RWPE1 (cell line): Measurements from ENCODE around the gene PRSS21.

Experiments used
- CTCF ChIA-PET: fragments of 350-600 bp; sonication (Branson Sonifier 250); formaldehyde crosslinking; extraction: SDS; loops from one replicate; lab custom pipeline; 2021; lab: Yijun Ruan, JAX
- POLR2A ChIA-PET: fragments of 400-600 bp; formaldehyde crosslinking; extraction: SDS; loops from one replicate; lab custom pipeline; 2020; ENCODE audit warnings: antibody characterized with exemption; ENCODE audit not compliant: low non-redundant PET; lab: Yijun Ruan, JAX
- DNase-seq: peaks from one replicate; pipeline ENCODE4 v3.0.0; 2012; ENCODE audit warnings: low spot score
- H3K27ac ChIP-seq: fragments of 450-650 bp; 2 replicates; pipeline ENCODE4 v1.5.1; 2017
- CTCF ChIP-seq: fragments of 450-650 bp; conservative IDR thresholded peaks from 2 replicates; pipeline ENCODE4 v1.5.1; 2017; ENCODE audit warnings: low read depth, mild to moderate bottlenecking

Gene PRSS21

GRCh38 chr16:2867987-2868789, 51.2 kb downstream of the PRSS21 start:
- CTCF ChIA-PET: interaction anchor here (0.5 to 1.7 kb wide), 23 partner anchors 10 to 1361 kb away, joined by 3 to 19 read pairs (median 4); partner anchors contain the start of genes FLYWCH2, PRSS22 and ZG16B
- peak; percentile 96 for TF ChIP-seq CTCF
- POLR2A ChIA-PET: interaction anchor here (0.6 to 0.9 kb wide), 3 partner anchors 32 to 127 kb away, joined by 3 to 8 read pairs (median 3); no protein-coding TSS in a partner anchor
- DNase-seq: peak; percentile 94
- peak overlapping the region; percentile 96 for H3K27ac ChIP-seq
